ENCODE results near the gene XYLT2. TPM values are rescaled to one million over a fixed set of nuclear protein-coding genes. Genes with fewer than 3 reads are reported as not detected.

The XYLT2 gene
- total and polyA plus RNA-seq, 2 of the 8 experiments (the other 6 are each of a cell fraction or from before 2014, with no cell fraction given) = 28.0 to 29.9 TPM

GRCh38 chr17:50386510-50386909 is 40.6 kb downstream of the XYLT2 start:
- no peak for DNase-seq (ENCODE audit: low read depth in 1 of 2, low spot score in 2 of 2)
- H3K18ac ChIP-seq (ENCODE audit: extremely low read depth, low read length) = no peak overlapping the region
- no peak overlapping the region for H3K4me2 ChIP-seq (ENCODE audit: insufficient read depth in 1 of 2, low read depth in 2 of 2, low read length in 2 of 2)
- peaks cover 4 to 7% of the 10 kb centered on the region in 2 experiments for H4K20me1 ChIP-seq (replicated peaks in 1 of 2; ENCODE audit: control insufficient read depth in 1 of 2, insufficient read depth in 2 of 2, low read length in 2 of 2)
- H3K4me1 ChIP-seq (replicated peaks in 1 of 4; ENCODE audit: control insufficient read depth in 3 of 4, insufficient read depth in 4 of 4, low read length in 3 of 4) = no peaks in the 10 kb centered on the region
- H2BK5ac ChIP-seq (ENCODE audit: low read depth, low read length) = no peak overlapping the region
- H3K4me3 ChIP-seq (ENCODE audit: extremely low read depth in 1 of 4, insufficient read depth in 2 of 4, low read depth in 3 of 4, low read length in 4 of 4) = no peak overlapping the region
- H2AK5ac ChIP-seq (ENCODE audit: low read depth, low read length) = no peak overlapping the region
- no peak overlapping the region for H2BK12ac ChIP-seq (ENCODE audit: low read depth, low read length)
- no peak overlapping the region for H3K56ac ChIP-seq (replicated peaks; ENCODE audit: insufficient read length, low read depth, low read length)
- 92% methylated on average over 3 of the region's 3 CpGs; no CpG with 5 or more reads in 1 of the 2 experiments for WGBS, 2 experiments (ENCODE audit: extremely low coverage in 1 of 2, insufficient coverage in 1 of 2, insufficient read length in 1 of 2, insufficient replicate concordance in 2 of 2, low coverage in 1 of 2, low lambda C conversion rate in 2 of 2, missing lambda C conversion rate in 1 of 2)
- no peaks in the 10 kb centered on the region for H3K79me1 ChIP-seq (ENCODE audit: low read depth, low read length)
- no peak overlapping the region for H2AFZ ChIP-seq (ENCODE audit: low read length)
- no peak overlapping the region for H4K91ac ChIP-seq (replicated peaks; ENCODE audit: insufficient read length, low read length)
- no peaks in the 10 kb centered on the region for H3K79me2 ChIP-seq (ENCODE audit: control insufficient read depth in 1 of 2, insufficient read depth in 2 of 2, low read length in 2 of 2)
- no peak overlapping the region for H4K8ac ChIP-seq (ENCODE audit: extremely low read depth, insufficient read depth, low read length)
- H3K14ac ChIP-seq (ENCODE audit: insufficient read length) = no peak overlapping the region
- H3K27me3 ChIP-seq (replicated peaks in 1 of 4; ENCODE audit: control insufficient read depth in 3 of 4, extremely low read depth in 1 of 4, insufficient read depth in 3 of 4, low read length in 3 of 4) = no peaks in the 10 kb centered on the region
- no peak for FAIRE-seq
- no peak overlapping the region for H4K5ac ChIP-seq (ENCODE audit: insufficient read length, low read depth, low read length)
- no peak overlapping the region for H3K9ac ChIP-seq (replicated peaks in 1 of 4; ENCODE audit: extremely low read depth in 1 of 4, low read depth in 3 of 4, low read length in 3 of 4)
- POLR2A ChIA-PET (ENCODE audit: partially characterized antibody) = interaction anchor here (1.4 to 27.4 kb wide), 3 partner anchors 11 to 19 kb away, joined by 3 to 313 read pairs (median 17); partner anchors contain the start of genes EME1, LRRC59 and MRPL27
- no peak overlapping the region for H3K27ac ChIP-seq (ENCODE audit: low read depth, low read length)
- H2BK20ac ChIP-seq (ENCODE audit: low read length) = no peak overlapping the region
- H3K23me2 ChIP-seq (ENCODE audit: low read depth, low read length) = no peaks in the 10 kb centered on the region
- H2BK15ac ChIP-seq (ENCODE audit: low read length) = no peak overlapping the region
- CTCF ChIA-PET (ENCODE audit: partially characterized antibody) = interaction anchor here (1.9 to 3.2 kb wide), 3 partner anchors 11 to 92 kb away, joined by 5 to 14 read pairs (median 7); partner anchors contain the start of genes LRRC59 and RSAD1
- no peaks in the 10 kb centered on the region for H3K9me3 ChIP-seq (ENCODE audit: insufficient read depth in 2 of 2, low read depth in 1 of 2, low read length in 1 of 2)
- no peak overlapping the region for H2BK120ac ChIP-seq (replicated peaks; ENCODE audit: low read depth, low read length)
- H3K36me3 ChIP-seq (ENCODE audit: control insufficient read depth in 2 of 4, insufficient read depth in 4 of 4, low read length in 3 of 4) = peaks cover 34 to 86% (median 77%) of the 10 kb centered on the region in 4 experiments
- H3K23ac ChIP-seq (ENCODE audit: insufficient read length) = no peak overlapping the region
- no peak overlapping the region for H3K4ac ChIP-seq (replicated peaks; ENCODE audit: insufficient read length, low read depth, low read length)
- TF ChIP-seq, protein P1, sequence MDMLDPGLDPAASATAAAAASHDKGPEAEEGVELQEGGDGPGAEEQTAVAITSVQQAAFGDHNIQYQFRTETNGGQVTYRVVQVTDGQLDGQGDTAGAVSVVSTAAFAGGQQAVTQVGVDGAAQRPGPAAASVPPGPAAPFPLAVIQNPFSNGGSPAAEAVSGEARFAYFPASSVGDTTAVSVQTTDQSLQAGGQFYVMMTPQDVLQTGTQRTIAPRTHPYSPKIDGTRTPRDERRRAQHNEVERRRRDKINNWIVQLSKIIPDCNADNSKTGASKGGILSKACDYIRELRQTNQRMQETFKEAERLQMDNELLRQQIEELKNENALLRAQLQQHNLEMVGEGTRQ (IDR thresholded peaks at IDR 0.05; ENCODE audit: low read length) = no peak
- TF ChIP-seq POLR2AphosphoS5 (IDR thresholded peaks at IDR 0.05; ENCODE audit: low read depth, low read length) (no peak), YY1 (IDR thresholded peaks at IDR 0.05; ENCODE audit: low read depth, low read length) (no peak), GABPA (IDR thresholded peaks at IDR 0.05; ENCODE audit: borderline replicate concordance, insufficient read depth, low read length) (no peak), RXRA (IDR thresholded peaks at IDR 0.05; ENCODE audit: insufficient read depth, low read depth, low read length) (no peak), RNF2 (IDR thresholded peaks at IDR 0.05; ENCODE audit: borderline replicate concordance, low read depth, low read length, missing control alignments, poor library complexity, severe bottlenecking) (no peak), CHD2 (IDR thresholded peaks at IDR 0.05; ENCODE audit: low read length) (no peak), EGR1 (IDR thresholded peaks at IDR 0.05; ENCODE audit: borderline replicate concordance, low read depth, low read length) (no peak), SP1 (IDR thresholded peaks at IDR 0.05; ENCODE audit: low read depth, low read length) (no peak)
- TF ChIP-seq, protein P2, sequence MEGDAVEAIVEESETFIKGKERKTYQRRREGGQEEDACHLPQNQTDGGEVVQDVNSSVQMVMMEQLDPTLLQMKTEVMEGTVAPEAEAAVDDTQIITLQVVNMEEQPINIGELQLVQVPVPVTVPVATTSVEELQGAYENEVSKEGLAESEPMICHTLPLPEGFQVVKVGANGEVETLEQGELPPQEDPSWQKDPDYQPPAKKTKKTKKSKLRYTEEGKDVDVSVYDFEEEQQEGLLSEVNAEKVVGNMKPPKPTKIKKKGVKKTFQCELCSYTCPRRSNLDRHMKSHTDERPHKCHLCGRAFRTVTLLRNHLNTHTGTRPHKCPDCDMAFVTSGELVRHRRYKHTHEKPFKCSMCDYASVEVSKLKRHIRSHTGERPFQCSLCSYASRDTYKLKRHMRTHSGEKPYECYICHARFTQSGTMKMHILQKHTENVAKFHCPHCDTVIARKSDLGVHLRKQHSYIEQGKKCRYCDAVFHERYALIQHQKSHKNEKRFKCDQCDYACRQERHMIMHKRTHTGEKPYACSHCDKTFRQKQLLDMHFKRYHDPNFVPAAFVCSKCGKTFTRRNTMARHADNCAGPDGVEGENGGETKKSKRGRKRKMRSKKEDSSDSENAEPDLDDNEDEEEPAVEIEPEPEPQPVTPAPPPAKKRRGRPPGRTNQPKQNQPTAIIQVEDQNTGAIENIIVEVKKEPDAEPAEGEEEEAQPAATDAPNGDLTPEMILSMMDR (IDR thresholded peaks at IDR 0.05; ENCODE audit: control extremely low read depth in 1 of 3, insufficient read depth in 1 of 3, low read depth in 1 of 3, low read length in 3 of 3) = no peak
